Measurements from ENCODE around the gene LILRA1.
"Not testable (repeated sequence)": the region's sequence is repeated elsewhere in the genome, so short reads cannot be mapped to it uniquely, and the experiment has no call there.

Gene LILRA1

GRCh38 chr19:54627912-54628311, 34.5 kb downstream of the LILRA1 start:
- FAIRE-seq, result not testable (repeated sequence)

- not testable (repeated sequence) for FAIRE-seq
These were observed 36.8 kb downstream of the LILRA1 start, which contains the start of gene LILRB1 for GRCh38 chr19:54630262-54630661. Gene LILRB1 (plus strand): TSS chr19:54630484. CDS start chr19:54631074, 590 bp downstream.

- FAIRE-seq, result no peak
These were observed 37.4 kb downstream of the LILRA1 start for GRCh38 chr19:54630782-54631181.

DNA sequence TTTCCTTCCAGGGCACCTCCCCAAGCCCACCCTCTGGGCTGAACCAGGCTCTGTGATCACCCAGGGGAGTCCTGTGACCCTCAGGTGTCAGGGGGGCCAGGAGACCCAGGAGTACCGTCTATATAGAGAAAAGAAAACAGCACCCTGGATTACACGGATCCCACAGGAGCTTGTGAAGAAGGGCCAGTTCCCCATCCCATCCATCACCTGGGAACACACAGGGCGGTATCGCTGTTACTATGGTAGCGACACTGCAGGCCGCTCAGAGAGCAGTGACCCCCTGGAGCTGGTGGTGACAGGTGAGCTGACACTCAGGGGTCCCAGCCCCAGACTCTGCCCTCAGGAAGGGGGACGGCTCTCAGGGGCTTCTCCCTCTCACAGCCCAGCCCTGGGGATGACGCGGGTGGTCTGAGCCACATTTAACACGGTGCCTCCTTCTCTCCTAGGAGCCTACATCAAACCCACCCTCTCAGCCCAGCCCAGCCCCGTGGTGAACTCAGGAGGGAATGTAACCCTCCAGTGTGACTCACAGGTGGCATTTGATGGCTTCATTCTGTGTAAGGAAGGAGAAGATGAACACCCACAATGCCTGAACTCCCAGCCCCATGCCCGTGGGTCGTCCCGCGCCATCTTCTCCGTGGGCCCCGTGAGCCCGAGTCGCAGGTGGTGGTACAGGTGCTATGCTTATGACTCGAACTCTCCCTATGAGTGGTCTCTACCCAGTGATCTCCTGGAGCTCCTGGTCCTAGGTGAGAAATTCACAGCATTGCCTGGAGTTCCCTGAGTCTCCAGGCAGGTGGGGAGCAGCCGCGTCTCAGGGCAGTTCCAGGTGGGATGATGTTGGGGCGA, 38.3 kb downstream of the LILRA1 start:
- not testable (repeated sequence) for FAIRE-seq

DNA sequence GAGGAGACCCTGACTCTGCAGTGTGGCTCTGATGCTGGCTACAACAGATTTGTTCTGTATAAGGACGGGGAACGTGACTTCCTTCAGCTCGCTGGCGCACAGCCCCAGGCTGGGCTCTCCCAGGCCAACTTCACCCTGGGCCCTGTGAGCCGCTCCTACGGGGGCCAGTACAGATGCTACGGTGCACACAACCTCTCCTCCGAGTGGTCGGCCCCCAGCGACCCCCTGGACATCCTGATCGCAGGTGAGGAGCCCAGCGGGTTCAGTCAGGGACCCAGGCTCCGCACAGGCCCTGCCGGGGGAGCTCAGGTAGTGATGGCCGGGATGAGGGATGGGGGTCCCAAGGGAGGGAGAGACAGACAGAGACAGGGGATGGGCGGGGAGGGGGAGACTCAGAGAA, 39.1 kb downstream of the LILRA1 start:
- not testable (repeated sequence) for FAIRE-seq

- FAIRE-seq, result no peak
These were observed 40.0 kb downstream of the LILRA1 start for GRCh38 chr19:54633401-54633800.

DNA sequence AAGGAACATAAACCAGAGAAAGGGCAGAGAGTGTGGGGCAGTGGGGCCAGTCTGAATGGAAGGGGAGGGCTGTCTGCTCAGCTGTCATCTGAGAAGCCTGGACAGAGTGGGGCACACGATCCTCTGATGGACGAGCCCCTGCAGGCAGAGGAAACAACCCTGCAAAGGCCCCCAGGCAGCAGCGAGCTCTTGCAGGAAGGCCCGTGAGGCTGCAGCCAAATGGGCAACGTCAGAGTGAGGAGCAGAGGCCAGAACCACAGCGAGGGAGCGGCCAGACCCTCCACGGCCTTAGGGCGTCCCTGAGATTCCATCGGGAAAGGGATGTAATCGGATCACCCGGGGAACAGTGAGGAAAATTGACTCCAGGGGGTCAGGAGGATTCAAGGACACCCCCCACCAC, 42.6 kb downstream of the LILRA1 start:
- FAIRE-seq, result not testable (repeated sequence)

DNA sequence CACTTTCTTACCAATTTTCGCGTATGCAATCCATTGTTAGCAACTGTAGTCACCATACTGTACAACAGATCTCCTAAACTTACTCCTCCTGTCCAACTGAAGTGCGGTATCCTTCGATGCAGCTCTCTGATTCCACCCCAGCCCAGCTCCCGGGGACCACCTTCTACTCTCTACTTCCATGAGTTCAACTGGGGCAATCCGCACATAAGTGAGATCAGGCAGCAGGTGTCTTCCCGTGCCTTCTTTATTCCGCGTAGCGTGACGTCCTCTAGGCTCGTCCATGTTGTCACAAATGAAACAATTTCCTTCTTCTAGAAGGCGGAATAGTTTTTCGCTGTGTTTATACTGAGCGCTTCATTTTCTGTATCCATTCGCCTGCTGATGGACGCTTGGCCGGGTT, 45.3 kb downstream of the LILRA1 start:
- FAIRE-seq, result no peak

GRCh38 chr19:54642953-54643352, 49.5 kb downstream of the LILRA1 start:
- FAIRE-seq, result not testable (repeated sequence)

GRCh38 chr19:54643583-54643982, 50.2 kb downstream of the LILRA1 start:
- FAIRE-seq, result not testable (repeated sequence)

- FAIRE-seq, result no peak
These were observed 50.6 kb downstream of the LILRA1 start for GRCh38 chr19:54644056-54644455.

DNA sequence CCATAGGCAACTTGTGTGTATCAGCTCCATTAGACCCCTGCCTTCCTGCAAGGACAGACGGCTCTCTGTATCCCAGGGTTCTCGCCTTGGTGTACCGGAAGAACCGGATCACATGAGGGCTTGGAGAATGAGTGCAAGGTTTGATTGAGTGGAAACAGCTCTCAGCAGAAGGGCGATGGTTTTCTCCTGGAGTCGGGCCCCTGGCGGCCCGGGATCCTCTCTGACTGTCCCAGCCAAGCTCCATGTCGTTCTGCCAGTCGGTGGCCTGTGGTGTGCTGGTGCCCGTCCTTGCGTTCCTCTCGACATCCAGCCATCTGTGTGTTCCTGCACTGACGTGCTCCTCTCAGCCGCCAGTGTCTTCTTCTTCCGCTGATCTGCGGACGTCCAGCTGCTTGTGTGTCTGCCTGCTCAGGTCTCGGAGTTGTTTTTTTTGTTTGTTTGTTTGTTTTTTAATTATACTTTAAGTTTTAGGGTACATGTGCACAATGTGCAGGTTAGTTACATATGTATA, 53.0 kb downstream of the LILRA1 start:
- no peak for FAIRE-seq

GRCh38 chr19:54648129-54648528, 54.7 kb downstream of the LILRA1 start:
- FAIRE-seq, result no peak

GRCh38 chr19:54650108-54650655, 56.8 kb downstream of the LILRA1 start:
- no peak for FAIRE-seq

All from colon (tissue), 2 donors.